Natural killer cell (primary cell): Measurements from ENCODE around the gene GRID1. TPM values are rescaled to one million over a fixed set of nuclear protein-coding genes. Genes with fewer than 3 reads are reported as not detected.

Experiments
- ATAC-seq, 3 donors: fragments of 150-1000 bp in 2 of 3; fragments of 200-7000 bp in 1 of 3; cut with Tn5 transposase; 1 replicate in 1 of 3; 2 replicates in 2 of 3; pipeline ENCODE4 v1.10.0; 2021; ENCODE audit warnings: mild to moderate bottlenecking in 2 of 3, moderate library complexity in 2 of 3
- DNase-seq, 2 donors: peaks; one replicate each; pipeline versions ENCODE4 v3.0.0 to v3.0.0-alpha.2; 2013 to 2021; ENCODE audit warnings: mixed read lengths in 1 of 2
- H3K27ac ChIP-seq: one replicate; pipeline ENCODE4 v1.5.1; 2013; ENCODE audit warnings: mild to moderate bottlenecking, low read length
- H3K27me3 ChIP-seq: one replicate; pipeline ENCODE4 v1.6.1; 2013; ENCODE audit warnings: low read length; ENCODE audit not compliant: control insufficient read depth, insufficient read depth
- H3K36me3 ChIP-seq: one replicate; pipeline ENCODE4 v1.6.1; 2013; ENCODE audit warnings: low read length; ENCODE audit not compliant: control insufficient read depth, insufficient read depth
- H3K4me1 ChIP-seq: one replicate; pipeline ENCODE4 v1.6.1; 2013; ENCODE audit warnings: low read length; ENCODE audit not compliant: control insufficient read depth, insufficient read depth
- H3K4me3 ChIP-seq: one replicate; pipeline ENCODE4 v1.5.1; 2013; ENCODE audit warnings: low read length
- H3K9me3 ChIP-seq: one replicate; pipeline ENCODE4 v1.6.1; 2013; ENCODE audit warnings: low read length; ENCODE audit not compliant: control insufficient read depth, insufficient read depth
- H3K27ac Mint-ChIP-seq, 2 donors: one replicate each; pipeline ENCODE4 v1.8.0; 2022; ENCODE audit warnings: mild to moderate bottlenecking in 2 of 2, mixed read lengths in 2 of 2, moderate library complexity in 1 of 2
- H3K27me3 Mint-ChIP-seq, 2 donors: one replicate each; pipeline ENCODE4 v1.8.0; 2022; ENCODE audit warnings: low read depth in 2 of 2, mixed read lengths in 2 of 2
- H3K36me3 Mint-ChIP-seq: one replicate; pipeline ENCODE4 v1.8.0; 2022; ENCODE audit warnings: mixed read lengths
- H3K4me1 Mint-ChIP-seq, 2 donors: one replicate each; pipeline ENCODE4 v1.8.0; 2022; ENCODE audit warnings: mixed read lengths in 2 of 2
- H3K4me3 Mint-ChIP-seq: one replicate; pipeline ENCODE4 v1.8.0; 2022; ENCODE audit warnings: mild to moderate bottlenecking, moderate library complexity, mixed read lengths
- H3K9me3 Mint-ChIP-seq, 2 donors: one replicate each; pipeline ENCODE4 v1.8.0; 2022; ENCODE audit warnings: mixed read lengths in 2 of 2
- WGBS: methylation state at CpG from one replicate; pipeline ENCODE4 v1.1.7; 2013; ENCODE audit warnings: missing lambda C conversion rate; ENCODE audit not compliant: insufficient coverage; 5-methylcytosine and 5-hydroxymethylcytosine counted together
- intact Hi-C: fragments of 100-400 bp; cut with micrococcal nuclease; formaldehyde crosslinking; loops from one replicate; pipeline ENCODE4 v1.14.2; 2022
- total RNA-seq, 4 donors: library from RNA; stranded (reverse); fragments of 120-200 nt in 1 of 4; gene quantifications; one replicate each; pipeline versions ENCODE4 v1.2.3 to v1.2.4, GENCODE V29; 2013 to 2022
- TF ChIP-seq, protein P1 (sequence below): fragments of 200-600 bp; IDR thresholded peaks from one replicate; pipeline ENCODE4 v1.8.0; 2022; ENCODE audit warnings: antibody characterized with exemption

The GRID1 gene
- total RNA-seq, 3 donors from 2014 or later (not counting 1 experiment from before 2014, with no cell fraction given), result not detected

DNA sequence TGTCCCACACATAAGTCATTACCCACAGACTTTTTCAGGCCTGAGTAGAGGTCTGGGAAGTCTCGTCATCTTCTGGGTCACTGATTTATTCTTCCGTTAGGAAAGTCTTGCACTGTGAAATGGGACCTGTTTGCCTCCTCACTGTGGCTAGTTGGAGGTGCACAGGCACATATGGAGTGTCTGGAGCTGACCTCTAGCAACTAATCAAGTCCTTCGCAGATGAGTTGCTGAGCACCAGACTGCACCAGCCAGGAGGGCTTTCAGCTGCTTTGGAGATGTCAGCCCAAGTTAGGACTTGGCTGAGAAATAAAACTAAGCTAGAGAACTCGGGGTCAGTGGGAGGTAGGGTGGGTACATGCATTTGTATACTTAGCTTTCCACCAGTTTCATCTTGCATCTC is 578.0 kb downstream of the GRID1 start:
- Histone ChIP-seq H3K4me3 (no peak overlapping the region), H3K9me3 (no peaks in the 10 kb centered on the region), H3K4me1 (no peaks in the 10 kb centered on the region), H3K27ac (no peak overlapping the region), H3K27me3 (no peaks in the 10 kb centered on the region), H3K36me3 (no peaks in the 10 kb centered on the region)
- TF ChIP-seq, protein P1, sequence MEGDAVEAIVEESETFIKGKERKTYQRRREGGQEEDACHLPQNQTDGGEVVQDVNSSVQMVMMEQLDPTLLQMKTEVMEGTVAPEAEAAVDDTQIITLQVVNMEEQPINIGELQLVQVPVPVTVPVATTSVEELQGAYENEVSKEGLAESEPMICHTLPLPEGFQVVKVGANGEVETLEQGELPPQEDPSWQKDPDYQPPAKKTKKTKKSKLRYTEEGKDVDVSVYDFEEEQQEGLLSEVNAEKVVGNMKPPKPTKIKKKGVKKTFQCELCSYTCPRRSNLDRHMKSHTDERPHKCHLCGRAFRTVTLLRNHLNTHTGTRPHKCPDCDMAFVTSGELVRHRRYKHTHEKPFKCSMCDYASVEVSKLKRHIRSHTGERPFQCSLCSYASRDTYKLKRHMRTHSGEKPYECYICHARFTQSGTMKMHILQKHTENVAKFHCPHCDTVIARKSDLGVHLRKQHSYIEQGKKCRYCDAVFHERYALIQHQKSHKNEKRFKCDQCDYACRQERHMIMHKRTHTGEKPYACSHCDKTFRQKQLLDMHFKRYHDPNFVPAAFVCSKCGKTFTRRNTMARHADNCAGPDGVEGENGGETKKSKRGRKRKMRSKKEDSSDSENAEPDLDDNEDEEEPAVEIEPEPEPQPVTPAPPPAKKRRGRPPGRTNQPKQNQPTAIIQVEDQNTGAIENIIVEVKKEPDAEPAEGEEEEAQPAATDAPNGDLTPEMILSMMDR, result no peak
- peaks cover 0 to 3% of the 10 kb centered on the region in 2 donors for H3K9me3 Mint-ChIP-seq
- no peaks in the 10 kb centered on the region for H3K36me3 Mint-ChIP-seq
- intact Hi-C loops, result no loop called here
- H3K27ac Mint-ChIP-seq, result no peak overlapping the region
- no peaks in the 10 kb centered on the region for H3K27me3 Mint-ChIP-seq
- 75% methylated on average over 3 of the region's 4 CpGs for WGBS
- ATAC-seq, result no peak
- no peak for DNase-seq
- H3K4me3 Mint-ChIP-seq, result no peak overlapping the region
- H3K4me1 Mint-ChIP-seq, result no peaks in the 10 kb centered on the region

DNA sequence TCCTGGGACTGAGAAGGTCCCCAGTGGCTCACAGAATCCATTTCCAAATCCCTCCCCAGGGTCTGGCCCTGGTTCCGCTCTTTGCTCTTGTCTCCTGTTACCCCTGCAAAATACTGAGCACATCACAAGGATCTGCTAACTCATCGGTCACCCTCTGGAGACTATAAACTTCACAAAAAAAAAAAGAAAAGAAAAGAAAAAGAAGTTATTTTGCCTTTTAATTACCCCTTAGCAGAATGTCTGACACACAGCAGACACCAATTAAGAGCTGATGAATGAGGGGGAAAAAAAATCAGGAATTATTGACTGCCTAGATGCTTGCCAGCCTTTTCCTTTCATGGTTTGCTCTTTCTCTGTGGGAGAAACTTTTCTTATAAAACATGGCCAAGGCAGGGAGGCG is 578.7 kb downstream of the GRID1 start:
- no peaks in the 10 kb centered on the region for H3K36me3 Mint-ChIP-seq
- intact Hi-C loops, result no loop called here
- no peaks in the 10 kb centered on the region for H3K27me3 Mint-ChIP-seq
- no peak for DNase-seq
- no peaks in the 10 kb centered on the region for H3K4me1 ChIP-seq
- H3K27me3 ChIP-seq, result no peaks in the 10 kb centered on the region
- H3K27ac ChIP-seq, result no peak overlapping the region
- 94% methylated on average over 2 of the region's 3 CpGs for WGBS
- H3K4me3 Mint-ChIP-seq, result no peak overlapping the region
- H3K4me1 Mint-ChIP-seq, result no peaks in the 10 kb centered on the region
- ATAC-seq, result no peak
- H3K9me3 ChIP-seq, result no peaks in the 10 kb centered on the region
- no peaks in the 10 kb centered on the region for H3K36me3 ChIP-seq
- TF ChIP-seq, protein P1, result no peak
- H3K27ac Mint-ChIP-seq, result no peak overlapping the region
- no peak overlapping the region for H3K4me3 ChIP-seq
- H3K9me3 Mint-ChIP-seq, result peaks cover 0 to 3% of the 10 kb centered on the region in 2 donors

DNA sequence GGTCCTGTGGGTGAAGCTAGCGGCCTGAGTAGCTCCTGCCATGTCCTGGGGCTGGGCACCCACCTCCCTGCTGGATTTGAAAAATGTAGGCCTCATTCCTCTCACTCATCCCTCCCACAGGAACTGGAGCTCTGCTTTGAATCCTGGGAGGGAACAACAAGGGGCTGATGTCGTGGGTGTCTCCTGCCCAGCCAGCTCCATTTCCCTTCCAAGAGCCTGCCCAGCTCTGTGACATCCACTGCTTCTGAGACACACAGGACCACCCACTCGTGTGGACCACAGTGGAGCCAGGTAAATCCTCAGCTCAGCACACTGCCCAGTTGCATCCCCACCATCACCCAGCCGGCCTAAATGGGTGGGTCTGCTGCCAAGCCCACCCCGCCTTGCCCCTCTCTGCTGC is 579.2 kb downstream of the GRID1 start:
- no peaks in the 10 kb centered on the region for H3K36me3 ChIP-seq
- intact Hi-C loops, result no loop called here
- H3K36me3 Mint-ChIP-seq, result no peaks in the 10 kb centered on the region
- ATAC-seq (no peak), DNase-seq (no peak)
- TF ChIP-seq, protein P1, result no peak
- no peak overlapping the region for H3K4me3 ChIP-seq
- no peaks in the 10 kb centered on the region for H3K9me3 ChIP-seq
- no peaks in the 10 kb centered on the region for H3K4me1 Mint-ChIP-seq
- no peaks in the 10 kb centered on the region for H3K27me3 ChIP-seq
- H3K27me3 Mint-ChIP-seq, result no peaks in the 10 kb centered on the region
- H3K4me1 ChIP-seq, result no peaks in the 10 kb centered on the region
- H3K9me3 Mint-ChIP-seq, result peaks cover 0 to 3% of the 10 kb centered on the region in 2 donors
- no peak overlapping the region for H3K27ac Mint-ChIP-seq
- no peak overlapping the region for H3K4me3 Mint-ChIP-seq
- no peak overlapping the region for H3K27ac ChIP-seq
- WGBS, result 70% methylated on average over 5 of the region's 5 CpGs

DNA sequence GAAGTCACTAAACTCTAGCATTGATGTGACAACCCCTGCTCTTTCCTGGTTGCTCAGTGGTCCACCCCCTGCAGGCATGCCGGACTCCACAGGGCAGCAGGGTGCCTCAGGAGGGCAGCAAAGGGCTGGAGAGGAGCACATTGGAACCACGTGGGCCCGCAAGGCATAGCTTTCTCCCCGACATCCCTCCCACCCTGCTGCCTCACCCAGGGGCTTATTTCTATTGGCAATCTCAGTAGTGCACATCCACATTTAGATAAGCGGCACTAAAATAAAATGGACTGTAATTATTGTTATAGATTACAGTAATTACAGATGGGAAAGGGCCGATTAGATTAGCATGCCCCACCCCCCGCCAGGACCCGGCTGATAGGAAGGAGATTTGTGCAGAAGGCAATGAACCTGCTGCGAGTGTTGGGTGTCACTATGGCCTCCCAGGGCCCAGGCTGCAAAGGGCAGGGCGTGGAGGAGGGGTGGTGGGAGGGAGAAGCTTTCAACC is 580.1 kb downstream of the GRID1 start:
- no peaks in the 10 kb centered on the region for H3K36me3 Mint-ChIP-seq
- H3K4me1 ChIP-seq, result no peaks in the 10 kb centered on the region
- H3K36me3 ChIP-seq, result no peaks in the 10 kb centered on the region
- H3K9me3 ChIP-seq, result no peaks in the 10 kb centered on the region
- intact Hi-C loops, result no loop called here
- no peaks in the 10 kb centered on the region for H3K27me3 Mint-ChIP-seq
- no peak overlapping the region for H3K4me3 Mint-ChIP-seq
- no peak overlapping the region for H3K4me3 ChIP-seq
- no peaks in the 10 kb centered on the region for H3K27me3 ChIP-seq
- H3K27ac Mint-ChIP-seq, result no peak overlapping the region
- TF ChIP-seq, protein P1, result no peak
- DNase-seq (no peak), ATAC-seq (no peak)
- H3K27ac ChIP-seq, result no peak overlapping the region
- peaks cover 0 to 3% of the 10 kb centered on the region in 2 donors for H3K9me3 Mint-ChIP-seq
- WGBS, result 63% methylated on average over 9 of the region's 10 CpGs
- H3K4me1 Mint-ChIP-seq, result no peaks in the 10 kb centered on the region
